CD4-positive, alpha-beta T cell treated with Interleukin-15 for 1 hour (primary cell): ENCODE results near the gene ZKSCAN3.
A peak's percentile ranks its signal among the peaks of the same experiment; 100 is the strongest.
"Not testable (repeated sequence)": the region's sequence is repeated elsewhere in the genome, so short reads cannot be mapped to it uniquely, and the experiment has no call there.

Experiments
- DNase-seq: peaks from one replicate; pipeline ENCODE4 v3.0.0-alpha.2; 2020

The ZKSCAN3 gene

GRCh38 chr6:28349892-28350737 lies at the start of gene ZKSCAN3:
Gene ZKSCAN3 (plus strand): TSS chr6:28349947. CDS start chr6:28359587, 9,640 bp downstream.
- DNase-seq, result peak; percentile 83

- DNase-seq, result no peak
These were observed 46.2 kb upstream of the ZKSCAN3 start for GRCh38 chr6:28303570-28303969.

GRCh38 chr6:28306363-28306762 lies 43.4 kb upstream of the ZKSCAN3 start:
- not testable (repeated sequence) for DNase-seq

GRCh38 chr6:28311139-28311823 lies 38.5 kb upstream of the ZKSCAN3 start:
- no peak for DNase-seq

GRCh38 chr6:28312939-28313338 lies 36.8 kb upstream of the ZKSCAN3 start:
- no peak for DNase-seq

- DNase-seq, result no peak
These were observed 34.1 kb upstream of the ZKSCAN3 start for GRCh38 chr6:28315628-28316027.

- DNase-seq, result not testable (repeated sequence)
These were observed 31.9 kb upstream of the ZKSCAN3 start for GRCh38 chr6:28317866-28318265.

GRCh38 chr6:28322661-28323060 lies 27.1 kb upstream of the ZKSCAN3 start:
- DNase-seq, result no peak

- no peak for DNase-seq
These were observed 25.8 kb upstream of the ZKSCAN3 start for GRCh38 chr6:28323813-28324424.

GRCh38 chr6:28326371-28326948 lies 23.3 kb upstream of the ZKSCAN3 start:
- DNase-seq, result no peak

- no peak for DNase-seq
These were observed 19.7 kb upstream of the ZKSCAN3 start for GRCh38 chr6:28330041-28330440.

GRCh38 chr6:28333047-28333446 lies 16.7 kb upstream of the ZKSCAN3 start:
- DNase-seq, result no peak

GRCh38 chr6:28333599-28334018 lies 16.1 kb upstream of the ZKSCAN3 start:
- DNase-seq, result no peak

GRCh38 chr6:28334286-28335039 lies 15.3 kb upstream of the ZKSCAN3 start:
- no peak for DNase-seq

- DNase-seq, result no peak
These were observed 14.6 kb upstream of the ZKSCAN3 start for GRCh38 chr6:28335040-28335563.

- DNase-seq, result peak; percentile 93
These were observed 14.0 kb upstream of the ZKSCAN3 start, which contains the start of gene ZSCAN31 for GRCh38 chr6:28335564-28336283. Gene ZSCAN31 (minus strand): TSS chr6:28336148. CDS start chr6:28329683, 6,465 bp downstream.

- no peak for DNase-seq
These were observed 13.2 kb upstream of the ZKSCAN3 start for GRCh38 chr6:28336284-28337120.

GRCh38 chr6:28337121-28337520 lies 12.6 kb upstream of the ZKSCAN3 start:
- DNase-seq, result no peak

- no peak for DNase-seq
These were observed 9.2 kb upstream of the ZKSCAN3 start for GRCh38 chr6:28340310-28341095.
